Tibial nerve (tissue), 4 donors: ENCODE data around the gene VAT1L.

Experiments
- EP300 ChIP-seq, 2 donors: sonication (generic); formaldehyde crosslinking; IDR thresholded peaks; one replicate each; pipeline ENCODE4 v1.6.1; 2017; ENCODE audit warnings: antibody characterized with exemption in 2 of 2, mild to moderate bottlenecking in 1 of 2
- POLR2A ChIP-seq, 2 donors: fragments of 450-650 bp; IDR thresholded peaks; one replicate each; pipeline ENCODE4 v1.6.1; 2017; ENCODE audit warnings: antibody characterized with exemption in 2 of 2, mild to moderate bottlenecking in 2 of 2, moderate library complexity in 2 of 2
- TF ChIP-seq, protein P1 (sequence below), 5 experiments: fragments of 200-600 bp in 3 of 5; fragments of 450-650 bp in 2 of 5; sonication (generic) in 3 of 5; IDR thresholded peaks; one replicate each; pipeline ENCODE4 v1.5.1; 2016 to 2019; ENCODE audit warnings: antibody characterized with exemption in 5 of 5, mild to moderate bottlenecking in 3 of 5, moderate library complexity in 2 of 5

DNA sequence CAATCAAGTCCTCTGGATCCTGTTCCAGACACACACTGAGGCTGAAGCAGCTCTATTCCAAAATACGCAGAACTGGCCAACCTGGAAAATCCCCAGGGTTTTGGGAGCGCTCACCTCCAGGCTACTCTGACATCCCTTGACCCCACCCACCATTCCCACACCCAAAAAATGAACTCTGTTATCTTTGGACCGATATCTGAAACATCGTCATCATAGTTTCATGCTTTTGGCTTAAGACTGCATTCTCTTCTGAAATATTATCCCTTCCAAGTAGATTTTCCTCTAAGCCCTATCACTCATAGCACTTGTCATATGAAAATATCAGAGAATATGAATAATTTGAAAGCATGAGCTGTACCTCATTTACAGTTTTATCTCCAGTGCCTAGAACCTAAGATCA is 34.7 kb downstream of the VAT1L start:
- TF ChIP-seq, protein P1, sequence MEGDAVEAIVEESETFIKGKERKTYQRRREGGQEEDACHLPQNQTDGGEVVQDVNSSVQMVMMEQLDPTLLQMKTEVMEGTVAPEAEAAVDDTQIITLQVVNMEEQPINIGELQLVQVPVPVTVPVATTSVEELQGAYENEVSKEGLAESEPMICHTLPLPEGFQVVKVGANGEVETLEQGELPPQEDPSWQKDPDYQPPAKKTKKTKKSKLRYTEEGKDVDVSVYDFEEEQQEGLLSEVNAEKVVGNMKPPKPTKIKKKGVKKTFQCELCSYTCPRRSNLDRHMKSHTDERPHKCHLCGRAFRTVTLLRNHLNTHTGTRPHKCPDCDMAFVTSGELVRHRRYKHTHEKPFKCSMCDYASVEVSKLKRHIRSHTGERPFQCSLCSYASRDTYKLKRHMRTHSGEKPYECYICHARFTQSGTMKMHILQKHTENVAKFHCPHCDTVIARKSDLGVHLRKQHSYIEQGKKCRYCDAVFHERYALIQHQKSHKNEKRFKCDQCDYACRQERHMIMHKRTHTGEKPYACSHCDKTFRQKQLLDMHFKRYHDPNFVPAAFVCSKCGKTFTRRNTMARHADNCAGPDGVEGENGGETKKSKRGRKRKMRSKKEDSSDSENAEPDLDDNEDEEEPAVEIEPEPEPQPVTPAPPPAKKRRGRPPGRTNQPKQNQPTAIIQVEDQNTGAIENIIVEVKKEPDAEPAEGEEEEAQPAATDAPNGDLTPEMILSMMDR (IDR thresholded peaks at IDR 0.05): no peak
- TF ChIP-seq POLR2A (IDR thresholded peaks at IDR 0.05) (no peak), EP300 (IDR thresholded peaks at IDR 0.05) (peak in 1 of 2 donors; percentile 23)
